ENCODE data around the gene KIAA0232. TPM values are rescaled to one million over a fixed set of nuclear protein-coding genes. Genes with fewer than 3 reads are reported as not detected.

The KIAA0232 gene
- total and polyA plus RNA-seq, 8 donors, result 4.0 to 12.4 (median 8.8) TPM

- no peaks in the 10 kb centered on the region for H3K27me3 ChIP-seq
- H3K27ac ChIP-seq, result no peak overlapping the region
- H3K9me3 ChIP-seq, result no peaks in the 10 kb centered on the region
- WGBS, 2 donors, result 89 to 99% methylated on average over 3 of the region's 3 CpGs
- FAIRE-seq, result no peak
- H3K4me3 ChIP-seq, result no peak overlapping the region
- no peaks in the 10 kb centered on the region for H3K36me3 ChIP-seq
- no peak for ATAC-seq
- DNase-seq, result no peak
- intact Hi-C loops (cut with DNase I), result no loop called here
- peaks cover 0 to 15% (median 0%) of the 10 kb centered on the region in 3 donors for H3K4me1 ChIP-seq
- TF ChIP-seq, protein P1, sequence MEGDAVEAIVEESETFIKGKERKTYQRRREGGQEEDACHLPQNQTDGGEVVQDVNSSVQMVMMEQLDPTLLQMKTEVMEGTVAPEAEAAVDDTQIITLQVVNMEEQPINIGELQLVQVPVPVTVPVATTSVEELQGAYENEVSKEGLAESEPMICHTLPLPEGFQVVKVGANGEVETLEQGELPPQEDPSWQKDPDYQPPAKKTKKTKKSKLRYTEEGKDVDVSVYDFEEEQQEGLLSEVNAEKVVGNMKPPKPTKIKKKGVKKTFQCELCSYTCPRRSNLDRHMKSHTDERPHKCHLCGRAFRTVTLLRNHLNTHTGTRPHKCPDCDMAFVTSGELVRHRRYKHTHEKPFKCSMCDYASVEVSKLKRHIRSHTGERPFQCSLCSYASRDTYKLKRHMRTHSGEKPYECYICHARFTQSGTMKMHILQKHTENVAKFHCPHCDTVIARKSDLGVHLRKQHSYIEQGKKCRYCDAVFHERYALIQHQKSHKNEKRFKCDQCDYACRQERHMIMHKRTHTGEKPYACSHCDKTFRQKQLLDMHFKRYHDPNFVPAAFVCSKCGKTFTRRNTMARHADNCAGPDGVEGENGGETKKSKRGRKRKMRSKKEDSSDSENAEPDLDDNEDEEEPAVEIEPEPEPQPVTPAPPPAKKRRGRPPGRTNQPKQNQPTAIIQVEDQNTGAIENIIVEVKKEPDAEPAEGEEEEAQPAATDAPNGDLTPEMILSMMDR (IDR thresholded peaks at IDR 0.05), result no peak
Measured at GRCh38 chr4:6894086-6894478, 111.6 kb downstream of the KIAA0232 start.

GRCh38 chr4:6894528-6895498, 112.3 kb downstream of the KIAA0232 start:
- H3K27me3 ChIP-seq, result no peaks in the 10 kb centered on the region
- FAIRE-seq (no peak), ATAC-seq (no peak), DNase-seq (no peak)
- TF ChIP-seq, protein P1 (IDR thresholded peaks at IDR 0.05), result no peak
- H3K4me1 ChIP-seq, result peaks cover 0 to 15% (median 0%) of the 10 kb centered on the region in 3 donors
- no peak overlapping the region for H3K4me3 ChIP-seq
- no peaks in the 10 kb centered on the region for H3K9me3 ChIP-seq
- no peak overlapping the region for H3K27ac ChIP-seq
- WGBS, 2 donors, result 87 to 90% methylated on average over 25 to 29 of the region's 29 CpGs
- intact Hi-C loops (cut with DNase I), result no loop called here
- H3K36me3 ChIP-seq, result no peaks in the 10 kb centered on the region

DNA sequence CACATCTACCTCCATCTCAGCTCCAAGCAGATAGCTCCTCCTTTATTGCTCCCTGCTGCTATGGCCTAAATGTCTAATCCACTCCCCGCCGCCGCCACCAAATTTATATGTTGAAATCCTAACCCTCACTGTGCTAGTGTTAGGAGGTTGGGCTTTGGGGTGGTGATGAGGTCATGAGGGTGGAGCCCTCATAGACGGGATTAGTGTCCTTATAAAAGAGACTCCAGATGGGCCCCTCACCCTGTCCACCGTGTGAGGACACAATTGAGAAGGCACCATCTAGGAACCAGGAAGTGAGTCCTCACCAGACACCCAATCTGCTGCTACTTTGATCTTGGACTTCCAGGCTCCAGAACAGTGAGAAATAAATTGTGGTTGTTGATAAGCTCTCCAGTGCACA, 113.5 kb downstream of the KIAA0232 start:
- Histone ChIP-seq H3K4me1 (peaks cover 0 to 15% (median 0%) of the 10 kb centered on the region in 3 donors), H3K27ac (no peak overlapping the region), H3K4me3 (no peak overlapping the region), H3K36me3 (no peaks in the 10 kb centered on the region), H3K27me3 (no peaks in the 10 kb centered on the region), H3K9me3 (no peaks in the 10 kb centered on the region)
- TF ChIP-seq, protein P1 (IDR thresholded peaks at IDR 0.05), result no peak
- ATAC-seq, result no peak
- no peak for DNase-seq
- intact Hi-C loops (cut with DNase I), result no loop called here
- FAIRE-seq, result no peak
- 93% methylated on average over 5 of the region's 5 CpGs; no CpG with 5 or more reads in 1 of the 2 donors for WGBS, 2 donors

- Histone ChIP-seq H3K4me1 (peaks cover 0 to 5% (median 0%) of the 10 kb centered on the region in 3 donors), H3K4me3 (no peak overlapping the region), H3K27ac (no peak overlapping the region), H3K36me3 (no peaks in the 10 kb centered on the region), H3K27me3 (no peaks in the 10 kb centered on the region), H3K9me3 (no peaks in the 10 kb centered on the region)
- TF ChIP-seq, protein P1 (IDR thresholded peaks at IDR 0.05), result no peak
- ATAC-seq, result no peak
- intact Hi-C loops (cut with DNase I), result no loop called here
- 80 to 85% methylated on average over 3 of the region's 3 CpGs for WGBS, 2 donors
- FAIRE-seq, result no peak
- DNase-seq, result no peak
Measured at GRCh38 chr4:6898763-6899162, 116.2 kb downstream of the KIAA0232 start.
